HepG2 (cell line): Measurements from ENCODE around the gene LCE2C. TPM values are rescaled to one million over a fixed set of nuclear protein-coding genes. Genes with fewer than 3 reads are reported as not detected.
A peak's percentile ranks its signal among the peaks of the same experiment; 100 is the strongest.

Source experiments
- ASH2L ChIP-seq: fragments of 300-600, 200-600 bp; sonication (generic); IDR thresholded peaks from 2 replicates; pipeline ENCODE4 v1.7.0; 2017; ENCODE audit warnings: low read depth, mild to moderate bottlenecking, moderate library complexity, mixed read lengths, low read length; ENCODE audit not compliant: insufficient read length
- KAT2B ChIP-seq: fragments of 150-350 bp; IDR thresholded peaks from 2 replicates; pipeline ENCODE4 v1.6.1; 2014; ENCODE audit warnings: low read depth, low read length, borderline replicate concordance
- SKI ChIP-seq: fragments of 450-650 bp; IDR thresholded peaks from one replicate; pipeline ENCODE4 v1.6.1; 2018; ENCODE audit warnings: mild to moderate bottlenecking; ENCODE audit not compliant: partially characterized antibody
- ZEB1 ChIP-seq: IDR thresholded peaks from 2 replicates; pipeline ENCODE4 v1.6.1; 2012; ENCODE audit warnings: mild to moderate bottlenecking, low read depth, inconsistent platforms; ENCODE audit not compliant: insufficient replicate concordance
- ZNF263 ChIP-seq: sonication (generic); formaldehyde crosslinking; IDR thresholded peaks from 2 replicates; pipeline ENCODE4 v1.4.0; 2020; ENCODE audit warnings: missing genetic modification reagents
- ZNF678 ChIP-seq: sonication (generic); formaldehyde crosslinking; IDR thresholded peaks from 2 replicates; pipeline ENCODE4 v1.4.0; 2020; ENCODE audit warnings: mild to moderate bottlenecking, missing genetic modification reagents
- polyA plus RNA-seq, 8 experiments: library from polyadenylated mRNA; depleted of rRNA in 3 of 8; stranded (reverse) in 7 of 8; unstranded in 1 of 8; fragments of >200 nt; fragmentation: Illumina TruSeq in 4 of 8; extraction: Trizol in 4 of 8; gene quantifications; 2 replicates each; pipeline versions ENCODE4 v1.2.1 to v1.2.3, GENCODE V29; 2011 to 2016; ENCODE audit warnings: low read depth in 4 of 8, missing spikeins in 1 of 8, mixed read lengths in 1 of 8; ENCODE audit not compliant: insufficient read depth in 1 of 8
- total RNA-seq, 5 experiments: library from RNA; depleted of rRNA; stranded (reverse); fragments of >200 nt; fragmentation: Illumina TruSeq; extraction: Trizol; gene quantifications; 2 replicates each; pipeline ENCODE4 v1.2.3, GENCODE V29; 2016; ENCODE audit warnings: low read depth in 1 of 5
- TF ChIP-seq, protein P1 (sequence below): sonication (generic); formaldehyde crosslinking; IDR thresholded peaks from 2 replicates; pipeline ENCODE4 v1.5.1; 2020; ENCODE audit warnings: mild to moderate bottlenecking, missing genetic modification reagents, borderline replicate concordance
- TF ChIP-seq, protein P2 (sequence below): sonication (generic); formaldehyde crosslinking; IDR thresholded peaks from 2 replicates; pipeline ENCODE4 v1.5.1; 2020; ENCODE audit warnings: mild to moderate bottlenecking, missing genetic modification reagents, moderate library complexity
- TF ChIP-seq, protein P3 (sequence below): sonication (generic); formaldehyde crosslinking; IDR thresholded peaks from 2 replicates; pipeline ENCODE4 v1.5.0; 2020; ENCODE audit warnings: mild to moderate bottlenecking, low read depth, missing genetic modification reagents, borderline replicate concordance
- TF ChIP-seq, protein P4 (sequence below): sonication (generic); formaldehyde crosslinking; IDR thresholded peaks from 2 replicates; pipeline ENCODE4 v1.5.0; 2020; ENCODE audit warnings: missing genetic modification reagents, mild to moderate bottlenecking, borderline replicate concordance
- TF ChIP-seq, protein P5 (sequence below): sonication (generic); formaldehyde crosslinking; IDR thresholded peaks from 2 replicates; pipeline ENCODE4 v1.4.0; 2020; ENCODE audit warnings: missing genetic modification reagents

LCE2C gene
- total and polyA plus RNA-seq, 2 of the 13 experiments (the other 11 are each of a cell fraction or from before 2014, with no cell fraction given), result not detected

DNA sequence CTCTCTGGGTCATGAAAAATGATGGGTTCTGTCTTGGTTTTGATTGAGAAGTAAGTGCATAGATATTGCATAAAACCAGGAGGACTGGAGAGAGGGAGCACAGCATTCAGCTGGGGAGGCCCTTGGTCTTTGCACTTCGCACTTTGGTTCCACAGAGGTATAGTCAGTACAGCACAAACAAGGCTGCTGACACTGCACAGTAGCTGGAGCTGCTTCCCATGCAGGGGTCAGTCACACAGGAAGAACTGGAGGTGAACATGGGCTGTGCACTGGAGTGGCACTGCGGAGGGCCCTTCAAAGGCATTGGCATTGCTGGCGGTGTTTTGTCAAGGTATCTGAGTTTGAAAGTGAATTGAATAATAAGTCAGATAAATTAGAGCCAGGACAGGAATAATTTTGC lies 16.4 kb upstream of the LCE2C start (continued):
- TF ChIP-seq, protein P1, sequence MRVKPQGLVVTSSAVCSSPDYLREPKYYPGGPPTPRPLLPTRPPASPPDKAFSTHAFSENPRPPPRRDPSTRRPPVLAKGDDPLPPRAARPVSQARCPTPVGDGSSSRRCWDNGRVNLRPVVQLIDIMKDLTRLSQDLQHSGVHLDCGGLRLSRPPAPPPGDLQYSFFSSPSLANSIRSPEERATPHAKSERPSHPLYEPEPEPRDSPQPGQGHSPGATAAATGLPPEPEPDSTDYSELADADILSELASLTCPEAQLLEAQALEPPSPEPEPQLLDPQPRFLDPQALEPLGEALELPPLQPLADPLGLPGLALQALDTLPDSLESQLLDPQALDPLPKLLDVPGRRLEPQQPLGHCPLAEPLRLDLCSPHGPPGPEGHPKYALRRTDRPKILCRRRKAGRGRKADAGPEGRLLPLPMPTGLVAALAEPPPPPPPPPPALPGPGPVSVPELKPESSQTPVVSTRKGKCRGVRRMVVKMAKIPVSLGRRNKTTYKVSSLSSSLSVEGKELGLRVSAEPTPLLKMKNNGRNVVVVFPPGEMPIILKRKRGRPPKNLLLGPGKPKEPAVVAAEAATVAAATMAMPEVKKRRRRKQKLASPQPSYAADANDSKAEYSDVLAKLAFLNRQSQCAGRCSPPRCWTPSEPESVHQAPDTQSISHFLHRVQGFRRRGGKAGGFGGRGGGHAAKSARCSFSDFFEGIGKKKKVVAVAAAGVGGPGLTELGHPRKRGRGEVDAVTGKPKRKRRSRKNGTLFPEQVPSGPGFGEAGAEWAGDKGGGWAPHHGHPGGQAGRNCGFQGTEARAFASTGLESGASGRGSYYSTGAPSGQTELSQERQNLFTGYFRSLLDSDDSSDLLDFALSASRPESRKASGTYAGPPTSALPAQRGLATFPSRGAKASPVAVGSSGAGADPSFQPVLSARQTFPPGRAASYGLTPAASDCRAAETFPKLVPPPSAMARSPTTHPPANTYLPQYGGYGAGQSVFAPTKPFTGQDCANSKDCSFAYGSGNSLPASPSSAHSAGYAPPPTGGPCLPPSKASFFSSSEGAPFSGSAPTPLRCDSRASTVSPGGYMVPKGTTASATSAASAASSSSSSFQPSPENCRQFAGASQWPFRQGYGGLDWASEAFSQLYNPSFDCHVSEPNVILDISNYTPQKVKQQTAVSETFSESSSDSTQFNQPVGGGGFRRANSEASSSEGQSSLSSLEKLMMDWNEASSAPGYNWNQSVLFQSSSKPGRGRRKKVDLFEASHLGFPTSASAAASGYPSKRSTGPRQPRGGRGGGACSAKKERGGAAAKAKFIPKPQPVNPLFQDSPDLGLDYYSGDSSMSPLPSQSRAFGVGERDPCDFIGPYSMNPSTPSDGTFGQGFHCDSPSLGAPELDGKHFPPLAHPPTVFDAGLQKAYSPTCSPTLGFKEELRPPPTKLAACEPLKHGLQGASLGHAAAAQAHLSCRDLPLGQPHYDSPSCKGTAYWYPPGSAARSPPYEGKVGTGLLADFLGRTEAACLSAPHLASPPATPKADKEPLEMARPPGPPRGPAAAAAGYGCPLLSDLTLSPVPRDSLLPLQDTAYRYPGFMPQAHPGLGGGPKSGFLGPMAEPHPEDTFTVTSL (CRISPR knock-in tag), result no peak
- TF ChIP-seq ZNF263 (CRISPR knock-in tag) (peak; percentile 99), KAT2B (no peak), SKI (peak; percentile 11), ZNF678 (no peak), ZEB1 (no peak), ASH2L (no peak)
- TF ChIP-seq, protein P2, sequence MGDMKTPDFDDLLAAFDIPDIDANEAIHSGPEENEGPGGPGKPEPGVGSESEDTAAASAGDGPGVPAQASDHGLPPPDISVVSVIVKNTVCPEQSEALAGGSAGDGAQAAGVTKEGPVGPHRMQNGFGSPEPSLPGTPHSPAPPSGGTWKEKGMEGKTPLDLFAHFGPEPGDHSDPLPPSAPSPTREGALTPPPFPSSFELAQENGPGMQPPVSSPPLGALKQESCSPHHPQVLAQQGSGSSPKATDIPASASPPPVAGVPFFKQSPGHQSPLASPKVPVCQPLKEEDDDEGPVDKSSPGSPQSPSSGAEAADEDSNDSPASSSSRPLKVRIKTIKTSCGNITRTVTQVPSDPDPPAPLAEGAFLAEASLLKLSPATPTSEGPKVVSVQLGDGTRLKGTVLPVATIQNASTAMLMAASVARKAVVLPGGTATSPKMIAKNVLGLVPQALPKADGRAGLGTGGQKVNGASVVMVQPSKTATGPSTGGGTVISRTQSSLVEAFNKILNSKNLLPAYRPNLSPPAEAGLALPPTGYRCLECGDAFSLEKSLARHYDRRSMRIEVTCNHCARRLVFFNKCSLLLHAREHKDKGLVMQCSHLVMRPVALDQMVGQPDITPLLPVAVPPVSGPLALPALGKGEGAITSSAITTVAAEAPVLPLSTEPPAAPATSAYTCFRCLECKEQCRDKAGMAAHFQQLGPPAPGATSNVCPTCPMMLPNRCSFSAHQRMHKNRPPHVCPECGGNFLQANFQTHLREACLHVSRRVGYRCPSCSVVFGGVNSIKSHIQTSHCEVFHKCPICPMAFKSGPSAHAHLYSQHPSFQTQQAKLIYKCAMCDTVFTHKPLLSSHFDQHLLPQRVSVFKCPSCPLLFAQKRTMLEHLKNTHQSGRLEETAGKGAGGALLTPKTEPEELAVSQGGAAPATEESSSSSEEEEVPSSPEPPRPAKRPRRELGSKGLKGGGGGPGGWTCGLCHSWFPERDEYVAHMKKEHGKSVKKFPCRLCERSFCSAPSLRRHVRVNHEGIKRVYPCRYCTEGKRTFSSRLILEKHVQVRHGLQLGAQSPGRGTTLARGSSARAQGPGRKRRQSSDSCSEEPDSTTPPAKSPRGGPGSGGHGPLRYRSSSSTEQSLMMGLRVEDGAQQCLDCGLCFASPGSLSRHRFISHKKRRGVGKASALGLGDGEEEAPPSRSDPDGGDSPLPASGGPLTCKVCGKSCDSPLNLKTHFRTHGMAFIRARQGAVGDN (CRISPR knock-in tag), result no peak
- TF ChIP-seq, protein P3, sequence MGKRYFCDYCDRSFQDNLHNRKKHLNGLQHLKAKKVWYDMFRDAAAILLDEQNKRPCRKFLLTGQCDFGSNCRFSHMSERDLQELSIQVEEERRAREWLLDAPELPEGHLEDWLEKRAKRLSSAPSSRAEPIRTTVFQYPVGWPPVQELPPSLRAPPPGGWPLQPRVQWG (CRISPR knock-in tag), result no peak
- TF ChIP-seq, protein P4, sequence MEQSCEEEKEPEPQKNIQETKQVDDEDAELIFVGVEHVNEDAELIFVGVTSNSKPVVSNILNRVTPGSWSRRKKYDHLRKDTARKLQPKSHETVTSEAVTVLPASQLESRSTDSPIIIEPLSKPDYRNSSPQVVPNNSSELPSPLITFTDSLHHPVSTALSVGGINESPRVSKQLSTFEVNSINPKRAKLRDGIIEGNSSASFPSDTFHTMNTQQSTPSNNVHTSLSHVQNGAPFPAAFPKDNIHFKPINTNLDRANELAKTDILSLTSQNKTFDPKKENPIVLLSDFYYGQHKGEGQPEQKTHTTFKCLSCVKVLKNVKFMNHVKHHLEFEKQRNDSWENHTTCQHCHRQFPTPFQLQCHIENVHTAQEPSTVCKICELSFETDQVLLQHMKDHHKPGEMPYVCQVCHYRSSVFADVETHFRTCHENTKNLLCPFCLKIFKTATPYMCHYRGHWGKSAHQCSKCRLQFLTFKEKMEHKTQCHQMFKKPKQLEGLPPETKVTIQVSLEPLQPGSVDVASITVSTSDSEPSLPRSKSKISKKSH (CRISPR knock-in tag), result no peak
- TF ChIP-seq, protein P5, sequence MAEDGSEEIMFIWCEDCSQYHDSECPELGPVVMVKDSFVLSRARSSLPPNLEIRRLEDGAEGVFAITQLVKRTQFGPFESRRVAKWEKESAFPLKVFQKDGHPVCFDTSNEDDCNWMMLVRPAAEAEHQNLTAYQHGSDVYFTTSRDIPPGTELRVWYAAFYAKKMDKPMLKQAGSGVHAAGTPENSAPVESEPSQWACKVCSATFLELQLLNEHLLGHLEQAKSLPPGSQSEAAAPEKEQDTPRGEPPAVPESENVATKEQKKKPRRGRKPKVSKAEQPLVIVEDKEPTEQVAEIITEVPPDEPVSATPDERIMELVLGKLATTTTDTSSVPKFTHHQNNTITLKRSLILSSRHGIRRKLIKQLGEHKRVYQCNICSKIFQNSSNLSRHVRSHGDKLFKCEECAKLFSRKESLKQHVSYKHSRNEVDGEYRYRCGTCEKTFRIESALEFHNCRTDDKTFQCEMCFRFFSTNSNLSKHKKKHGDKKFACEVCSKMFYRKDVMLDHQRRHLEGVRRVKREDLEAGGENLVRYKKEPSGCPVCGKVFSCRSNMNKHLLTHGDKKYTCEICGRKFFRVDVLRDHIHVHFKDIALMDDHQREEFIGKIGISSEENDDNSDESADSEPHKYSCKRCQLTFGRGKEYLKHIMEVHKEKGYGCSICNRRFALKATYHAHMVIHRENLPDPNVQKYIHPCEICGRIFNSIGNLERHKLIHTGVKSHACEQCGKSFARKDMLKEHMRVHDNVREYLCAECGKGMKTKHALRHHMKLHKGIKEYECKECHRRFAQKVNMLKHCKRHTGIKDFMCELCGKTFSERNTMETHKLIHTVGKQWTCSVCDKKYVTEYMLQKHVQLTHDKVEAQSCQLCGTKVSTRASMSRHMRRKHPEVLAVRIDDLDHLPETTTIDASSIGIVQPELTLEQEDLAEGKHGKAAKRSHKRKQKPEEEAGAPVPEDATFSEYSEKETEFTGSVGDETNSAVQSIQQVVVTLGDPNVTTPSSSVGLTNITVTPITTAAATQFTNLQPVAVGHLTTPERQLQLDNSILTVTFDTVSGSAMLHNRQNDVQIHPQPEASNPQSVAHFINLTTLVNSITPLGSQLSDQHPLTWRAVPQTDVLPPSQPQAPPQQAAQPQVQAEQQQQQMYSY (CRISPR knock-in tag), result no peak
